ENCODE results near the gene OTC.

OTC gene

DNA sequence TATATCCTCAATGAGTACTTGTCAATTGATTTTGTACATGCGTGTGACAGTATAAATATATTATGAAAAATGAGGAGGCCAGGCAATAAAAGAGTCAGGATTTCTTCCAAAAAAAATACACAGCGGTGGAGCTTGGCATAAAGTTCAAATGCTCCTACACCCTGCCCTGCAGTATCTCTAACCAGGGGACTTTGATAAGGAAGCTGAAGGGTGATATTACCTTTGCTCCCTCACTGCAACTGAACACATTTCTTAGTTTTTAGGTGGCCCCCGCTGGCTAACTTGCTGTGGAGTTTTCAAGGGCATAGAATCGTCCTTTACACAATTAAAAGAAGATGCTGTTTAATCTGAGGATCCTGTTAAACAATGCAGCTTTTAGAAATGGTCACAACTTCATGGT lies at the start of gene OTC:
Gene OTC (plus strand): TSS at position 243 of the 400 bp plus-strand sequence. CDS start 93 bp downstream, at position 336.
- ATAC-seq = no peak

GRCh38 chrX:38304010-38304409 lies 48.4 kb upstream of the OTC start:
- no peak for ATAC-seq

DNA sequence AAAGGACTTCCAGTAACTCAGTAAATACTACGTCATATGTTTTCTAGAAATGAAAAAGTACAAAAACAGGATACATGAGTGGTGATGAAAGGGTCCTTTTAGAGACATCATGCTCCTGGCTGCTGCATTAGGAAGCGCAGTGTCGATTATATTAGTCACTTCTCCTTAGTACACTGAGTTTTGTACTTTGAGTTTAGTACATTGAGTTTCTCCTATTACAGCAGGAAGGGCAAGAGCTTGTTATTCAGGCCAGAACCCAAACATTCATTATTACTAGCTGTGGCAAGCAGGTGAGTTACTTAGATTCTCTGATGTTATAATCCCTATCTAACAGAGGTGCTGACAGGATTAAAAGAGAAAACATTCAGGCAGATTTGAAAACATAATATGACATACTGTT lies 46.4 kb upstream of the OTC start:
- no peak for ATAC-seq

DNA sequence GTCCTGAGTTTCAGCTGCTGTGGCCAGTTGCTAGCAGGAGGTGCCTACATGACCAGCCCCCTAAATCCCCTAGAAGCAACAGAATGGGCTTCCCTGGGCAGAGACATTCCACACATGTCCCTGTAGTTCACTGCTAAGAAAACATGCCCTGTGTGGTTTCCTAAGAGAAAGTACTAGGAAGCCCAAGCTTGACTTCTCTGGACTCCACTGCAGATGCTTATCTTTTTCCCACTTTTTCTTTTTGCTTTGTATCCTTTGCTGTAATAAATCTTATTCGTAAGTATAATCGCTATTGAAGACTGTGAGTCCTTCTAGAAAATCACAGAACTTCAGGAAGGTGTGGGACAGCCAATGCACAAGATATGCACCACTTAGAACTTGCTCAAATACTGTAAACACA lies 40.7 kb upstream of the OTC start:
- no peak for ATAC-seq

DNA sequence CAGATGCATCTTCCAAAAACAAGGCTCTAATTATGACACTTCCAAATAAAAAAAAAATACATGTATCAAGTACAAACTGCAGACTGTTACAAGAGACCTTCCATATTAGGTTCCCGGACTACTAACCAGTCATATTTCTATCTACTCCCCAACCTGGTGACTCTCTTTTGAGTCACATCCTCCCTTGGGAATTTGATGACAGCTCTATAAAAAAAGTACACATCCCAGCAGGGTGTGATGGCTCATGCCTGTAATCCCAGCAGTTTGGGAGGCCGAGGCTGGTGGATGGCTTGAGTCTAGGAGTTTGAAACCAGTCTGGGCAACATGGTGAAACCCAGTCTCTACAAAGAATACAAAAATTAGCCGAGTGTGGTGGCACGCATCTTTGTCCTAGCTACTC lies 40.0 kb upstream of the OTC start:
- no peak for ATAC-seq

DNA sequence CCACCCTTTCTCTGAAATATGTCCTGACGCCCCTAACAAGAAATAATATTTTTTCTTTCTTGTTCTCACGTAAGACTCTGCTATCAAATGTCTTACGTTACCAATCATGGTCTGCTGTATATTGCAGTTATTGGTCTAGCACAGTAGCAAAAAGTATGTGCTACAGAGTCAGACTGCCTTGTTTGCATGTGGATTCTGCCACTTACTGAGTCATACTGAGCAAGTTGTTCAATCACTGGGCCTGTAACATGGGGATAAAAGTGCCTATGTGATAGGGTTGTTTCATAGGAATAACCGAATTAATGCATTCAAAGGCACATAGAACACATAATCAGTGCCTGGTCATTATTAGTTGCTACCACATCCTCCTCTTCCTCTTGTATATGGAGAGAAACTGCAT lies 39.2 kb upstream of the OTC start:
- ATAC-seq = no peak

GRCh38 chrX:38315186-38315585 lies 37.2 kb upstream of the OTC start:
- ATAC-seq = no peak

DNA sequence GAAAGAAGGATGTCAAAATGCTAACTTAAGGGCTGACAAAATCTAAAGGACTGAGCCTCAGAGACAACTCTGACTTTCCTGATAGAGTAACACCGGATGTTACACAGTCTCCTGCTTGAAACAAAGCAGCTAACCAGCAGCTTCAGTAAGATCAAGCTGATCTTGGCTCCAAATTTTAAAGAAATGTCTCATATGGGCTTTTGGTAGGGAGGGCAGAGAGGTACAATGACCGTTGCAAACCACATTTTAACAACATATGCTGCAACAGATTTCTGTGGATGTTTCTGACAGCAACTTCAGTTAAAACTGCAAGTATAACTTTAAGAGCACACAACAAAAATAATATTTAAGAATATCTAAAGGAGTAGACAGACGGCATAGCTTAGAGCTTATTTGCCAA lies 34.2 kb upstream of the OTC start:
- ATAC-seq = no peak

- ATAC-seq = no peak
These were observed 33.8 kb upstream of the OTC start for GRCh38 chrX:38318606-38319005.

- no peak for ATAC-seq
These were observed 31.6 kb upstream of the OTC start for GRCh38 chrX:38320819-38321218.

DNA sequence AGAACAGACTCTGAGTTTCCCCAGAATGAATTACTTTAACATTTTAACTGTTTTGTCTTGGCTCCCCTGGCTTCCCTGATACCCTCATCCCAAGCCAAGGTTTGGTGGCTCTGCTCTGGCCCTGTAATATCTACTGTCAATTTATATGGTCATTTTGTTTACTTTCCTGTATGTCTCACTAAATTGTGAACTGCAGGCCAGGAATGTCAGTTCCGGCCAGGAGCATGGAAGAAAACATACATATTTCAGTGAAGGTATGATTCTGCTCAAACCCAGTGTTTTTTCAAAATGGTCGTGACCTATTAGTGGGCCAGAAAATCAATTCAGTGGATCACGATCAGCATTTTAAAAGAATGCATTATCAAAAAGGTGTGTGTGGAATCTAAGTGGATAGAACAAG lies 26.3 kb upstream of the OTC start:
- no peak for ATAC-seq

GRCh38 chrX:38327007-38327774 lies 25.2 kb upstream of the OTC start, which contains the start of gene RPGR:
TSS of gene RPGR (minus strand) at chrX:38327509. CDS start at chrX:38327367, 142 bp downstream.
- ATAC-seq = peak; percentile 97 to 98

DNA sequence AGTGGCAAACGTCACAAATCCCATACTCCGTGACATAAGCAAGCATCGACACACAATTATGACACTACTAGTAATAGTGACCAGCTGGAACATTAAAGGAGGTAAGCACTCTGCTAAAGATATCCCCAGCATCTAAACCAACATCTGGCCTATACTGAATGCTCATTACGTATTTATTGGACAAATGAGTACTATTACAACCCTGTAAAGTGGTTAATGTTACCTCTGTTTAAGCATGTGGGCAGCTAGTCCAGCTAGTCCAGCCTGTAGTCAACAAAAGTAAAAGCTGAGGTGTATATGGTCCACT lies 24.7 kb upstream of the OTC start:
- peak in 1 of 2 donors; percentile 8 for ATAC-seq

- no peak for ATAC-seq
These were observed 19.9 kb upstream of the OTC start for GRCh38 chrX:38332505-38332904.

GRCh38 chrX:38335382-38335781 lies 17.0 kb upstream of the OTC start:
- ATAC-seq = no peak

GRCh38 chrX:38336538-38337240 lies 15.7 kb upstream of the OTC start:
- no peak for ATAC-seq

- ATAC-seq = no peak
These were observed 11.0 kb upstream of the OTC start for GRCh38 chrX:38341442-38341841.

GRCh38 chrX:38342853-38343778 lies 9.3 kb upstream of the OTC start:
- ATAC-seq = no peak

DNA sequence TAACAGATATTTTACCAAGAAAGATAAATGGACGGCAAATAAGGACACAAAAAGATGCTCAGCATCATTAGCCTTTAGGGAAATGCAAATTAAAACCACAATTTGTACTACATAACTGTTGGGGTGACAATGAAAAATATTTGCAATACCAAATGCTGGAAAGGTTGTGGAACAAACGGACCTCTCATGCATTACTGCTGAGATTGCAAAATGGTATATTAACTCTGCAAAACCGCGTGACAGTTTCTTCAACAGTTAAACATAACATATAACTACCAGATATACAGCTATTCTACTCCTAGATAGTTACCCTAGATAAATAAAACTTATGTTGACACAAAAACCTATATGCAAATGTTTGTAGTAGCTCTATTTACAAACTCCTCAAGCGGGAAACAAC lies 6.3 kb upstream of the OTC start:
- ATAC-seq = no peak

- ATAC-seq = no peak
These were observed 5.3 kb upstream of the OTC start for GRCh38 chrX:38347136-38347535.

GRCh38 chrX:38351346-38351745 lies 1.1 kb upstream of the OTC start:
- ATAC-seq = no peak

DNA sequence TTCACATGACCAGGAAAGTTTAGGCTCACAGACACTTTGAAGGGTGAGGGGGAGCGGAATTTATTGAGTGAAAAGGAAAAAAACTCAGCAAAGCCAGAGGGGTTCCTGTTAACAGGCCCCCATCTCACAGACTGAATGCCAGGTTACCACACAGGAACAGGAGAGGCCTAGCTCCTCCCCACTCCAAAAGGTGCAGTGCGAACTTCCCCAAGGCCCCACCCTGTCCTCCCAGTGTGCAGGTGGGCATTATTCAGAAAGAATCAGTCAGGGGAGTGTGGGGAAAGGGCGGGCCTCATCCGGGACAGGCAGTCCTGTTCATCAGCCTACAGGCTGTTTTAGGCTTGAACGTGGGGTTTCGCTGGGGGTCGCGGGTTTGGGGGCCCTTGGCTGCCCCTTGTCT lies 4.0 kb downstream of the OTC start:
- ATAC-seq = no peak

Data from activated CD4-positive, CD25-positive, alpha-beta regulatory T cell treated with anti-CD3 and anti-CD28 coated beads, Interleukin-2, amount 50 U/mL, for 24 hours (primary cell).